Ishikawa (cell line): ENCODE data around the gene BMP2K.

Experiments used
- CEBPB ChIP-seq: IDR thresholded peaks from 2 replicates; pipeline ENCODE4 v1.6.1; 2012
- EGR1 ChIP-seq: IDR thresholded peaks from 2 replicates; pipeline ENCODE4 v1.6.1; 2012
- EP300 ChIP-seq: IDR thresholded peaks from 2 replicates; pipeline ENCODE4 v1.6.1; 2012; ENCODE audit warnings: borderline replicate concordance
- NFIC ChIP-seq: IDR thresholded peaks from 2 replicates; pipeline ENCODE4 v1.6.1; 2012
- RAD21 ChIP-seq: IDR thresholded peaks from 2 replicates; pipeline ENCODE4 v1.6.1; 2012; ENCODE audit warnings: low read depth
- TAF1 ChIP-seq: IDR thresholded peaks from 2 replicates; pipeline ENCODE4 v1.6.1; 2012; ENCODE audit warnings: low read depth, mild to moderate bottlenecking
- TEAD4 ChIP-seq: IDR thresholded peaks from 2 replicates; pipeline ENCODE4 v1.6.1; 2012
- YY1 ChIP-seq: IDR thresholded peaks from 2 replicates; pipeline ENCODE4 v1.6.1; 2012; ENCODE audit warnings: low read depth
- ZBTB7A ChIP-seq: IDR thresholded peaks from 2 replicates; pipeline ENCODE4 v1.6.1; 2012; ENCODE audit warnings: low read depth
- TF ChIP-seq, protein P1 (sequence below): IDR thresholded peaks from 2 replicates; pipeline ENCODE4 v1.6.1; 2012
- TF ChIP-seq, protein P2 (sequence below): IDR thresholded peaks from 2 replicates; pipeline ENCODE4 v1.6.1; 2012; ENCODE audit warnings: low read depth, mild to moderate bottlenecking
- TF ChIP-seq, protein P3 (sequence below): IDR thresholded peaks from 2 replicates; pipeline ENCODE4 v1.6.1; 2012

DNA sequence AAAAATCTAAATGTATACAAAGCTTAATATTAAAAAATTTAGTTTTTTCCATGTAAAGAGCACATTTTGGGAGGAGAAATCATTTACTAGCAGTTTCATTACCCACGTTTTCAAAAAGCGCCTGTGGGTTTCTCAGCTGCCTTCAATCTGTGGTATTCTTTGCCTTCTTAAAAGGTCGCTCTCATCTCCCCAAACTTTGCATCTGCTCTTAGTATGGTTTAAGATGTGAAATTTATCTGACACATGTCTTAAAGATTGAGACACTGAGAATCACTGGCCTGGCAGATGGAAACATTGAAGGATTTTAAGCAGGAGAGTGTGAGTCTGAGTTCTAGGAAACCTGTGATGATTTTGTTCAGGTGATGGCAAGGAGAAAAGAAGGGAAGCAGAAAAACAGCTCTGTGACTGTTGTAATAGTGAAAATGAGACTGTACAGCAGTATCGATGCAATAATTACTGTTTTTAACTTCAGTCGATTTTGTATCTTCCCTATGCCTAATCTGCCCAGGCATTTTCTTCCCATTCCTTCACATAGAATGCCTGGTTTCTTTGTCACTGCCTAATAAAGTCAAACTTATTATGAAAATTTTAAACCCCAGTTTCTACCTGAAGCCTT, 87.2 kb downstream of the BMP2K start:
- no peak for TF ChIP-seq TEAD4
- TF ChIP-seq, protein P1, sequence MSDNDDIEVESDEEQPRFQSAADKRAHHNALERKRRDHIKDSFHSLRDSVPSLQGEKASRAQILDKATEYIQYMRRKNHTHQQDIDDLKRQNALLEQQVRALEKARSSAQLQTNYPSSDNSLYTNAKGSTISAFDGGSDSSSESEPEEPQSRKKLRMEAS, result no peak
- TF ChIP-seq, protein P2, sequence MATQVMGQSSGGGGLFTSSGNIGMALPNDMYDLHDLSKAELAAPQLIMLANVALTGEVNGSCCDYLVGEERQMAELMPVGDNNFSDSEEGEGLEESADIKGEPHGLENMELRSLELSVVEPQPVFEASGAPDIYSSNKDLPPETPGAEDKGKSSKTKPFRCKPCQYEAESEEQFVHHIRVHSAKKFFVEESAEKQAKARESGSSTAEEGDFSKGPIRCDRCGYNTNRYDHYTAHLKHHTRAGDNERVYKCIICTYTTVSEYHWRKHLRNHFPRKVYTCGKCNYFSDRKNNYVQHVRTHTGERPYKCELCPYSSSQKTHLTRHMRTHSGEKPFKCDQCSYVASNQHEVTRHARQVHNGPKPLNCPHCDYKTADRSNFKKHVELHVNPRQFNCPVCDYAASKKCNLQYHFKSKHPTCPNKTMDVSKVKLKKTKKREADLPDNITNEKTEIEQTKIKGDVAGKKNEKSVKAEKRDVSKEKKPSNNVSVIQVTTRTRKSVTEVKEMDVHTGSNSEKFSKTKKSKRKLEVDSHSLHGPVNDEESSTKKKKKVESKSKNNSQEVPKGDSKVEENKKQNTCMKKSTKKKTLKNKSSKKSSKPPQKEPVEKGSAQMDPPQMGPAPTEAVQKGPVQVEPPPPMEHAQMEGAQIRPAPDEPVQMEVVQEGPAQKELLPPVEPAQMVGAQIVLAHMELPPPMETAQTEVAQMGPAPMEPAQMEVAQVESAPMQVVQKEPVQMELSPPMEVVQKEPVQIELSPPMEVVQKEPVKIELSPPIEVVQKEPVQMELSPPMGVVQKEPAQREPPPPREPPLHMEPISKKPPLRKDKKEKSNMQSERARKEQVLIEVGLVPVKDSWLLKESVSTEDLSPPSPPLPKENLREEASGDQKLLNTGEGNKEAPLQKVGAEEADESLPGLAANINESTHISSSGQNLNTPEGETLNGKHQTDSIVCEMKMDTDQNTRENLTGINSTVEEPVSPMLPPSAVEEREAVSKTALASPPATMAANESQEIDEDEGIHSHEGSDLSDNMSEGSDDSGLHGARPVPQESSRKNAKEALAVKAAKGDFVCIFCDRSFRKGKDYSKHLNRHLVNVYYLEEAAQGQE, result no peak
- no peak for TF ChIP-seq NFIC
- TF ChIP-seq RAD21, result no peak
- TF ChIP-seq, protein P3, sequence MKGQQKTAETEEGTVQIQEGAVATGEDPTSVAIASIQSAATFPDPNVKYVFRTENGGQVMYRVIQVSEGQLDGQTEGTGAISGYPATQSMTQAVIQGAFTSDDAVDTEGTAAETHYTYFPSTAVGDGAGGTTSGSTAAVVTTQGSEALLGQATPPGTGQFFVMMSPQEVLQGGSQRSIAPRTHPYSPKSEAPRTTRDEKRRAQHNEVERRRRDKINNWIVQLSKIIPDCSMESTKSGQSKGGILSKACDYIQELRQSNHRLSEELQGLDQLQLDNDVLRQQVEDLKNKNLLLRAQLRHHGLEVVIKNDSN, result no peak
- no peak for TF ChIP-seq EP300
- no peak for TF ChIP-seq YY1
- no peak for TF ChIP-seq TAF1
- no peak for TF ChIP-seq CEBPB
- TF ChIP-seq ZBTB7A, result no peak
- no peak for TF ChIP-seq EGR1
